Measurements from ENCODE around the gene ZBP1. TPM values are rescaled to one million over a fixed set of nuclear protein-coding genes. Genes with fewer than 3 reads are reported as not detected.

The ZBP1 gene
- total RNA-seq, 6 experiments from 2014 or later = 0.14 to 0.75 (median 0.36) TPM; not detected in 2

GRCh38 chr20:57590485-57591288, 29.5 kb downstream of the ZBP1 start:
- 93% methylated on average over 3 of the region's 18 CpGs for WGBS (ENCODE audit: insufficient coverage, low coverage, low lambda C conversion rate, missing lambda C conversion rate)
- Histone ChIP-seq H3K36me3 (no peaks in the 10 kb centered on the region), H3K4me1 (peaks cover 0 to 80% (median 39%) of the 10 kb centered on the region in 4 donors), H3K4me3 (no peak overlapping the region), H3K27ac (peak overlapping the region; percentile 61 to 98 (median 96)), H3K9me3 (no peaks in the 10 kb centered on the region), H3K27me3 (no peaks in the 10 kb centered on the region)
- DNase-seq (peak in 2 of 3 donors; percentile 18 to 50), ATAC-seq (no peak)
- intact Hi-C loops (cut with DNase I) = loop anchor here (5.0 to 10.0 kb wide), 3 partner anchors 73 to 206 kb away; no protein-coding TSS in a partner anchor
- no peak for TF ChIP-seq POLR2A (IDR thresholded peaks at IDR 0.05)
- no peak for TF ChIP-seq CTCF (IDR thresholded peaks at IDR 0.05)

GRCh38 chr20:57589728-57590484, 30.3 kb downstream of the ZBP1 start:
- ATAC-seq (peak; percentile 41 to 58 (median 52)), DNase-seq (peak; percentile 50 to 89 (median 89))
- Histone ChIP-seq H3K27ac (peak overlapping the region; percentile 61 to 98 (median 96)), H3K36me3 (no peaks in the 10 kb centered on the region), H3K27me3 (no peaks in the 10 kb centered on the region), H3K9me3 (no peaks in the 10 kb centered on the region), H3K4me1 (peaks cover 0 to 87% (median 40%) of the 10 kb centered on the region in 4 donors), H3K4me3 (no peak overlapping the region)
- TF ChIP-seq POLR2A (IDR thresholded peaks at IDR 0.05) = no peak
- TF ChIP-seq CTCF (IDR thresholded peaks at IDR 0.05) = no peak
- WGBS (ENCODE audit: insufficient coverage, low coverage, low lambda C conversion rate, missing lambda C conversion rate) = 41% methylated on average over 12 of the region's 16 CpGs
- intact Hi-C loops (cut with DNase I) = loop anchor here (5.0 to 10.0 kb wide), 4 partner anchors 63 to 205 kb away; partner anchors contain the start of gene CTCFL (in 1 of the 2)

- H3K4me3 ChIP-seq = no peak overlapping the region
- no peaks in the 10 kb centered on the region for H3K27me3 ChIP-seq
- H3K9me3 ChIP-seq = no peaks in the 10 kb centered on the region
- intact Hi-C loops (cut with DNase I) = loop anchor here in 1 of 2 donors (5.0 kb wide), 1 partner anchor 62 kb away; the partner anchor contains the start of gene CTCFL
- H3K27ac ChIP-seq = peak overlapping the region; percentile 61 to 98 (median 96)
- H3K4me1 ChIP-seq = peaks cover 0 to 86% (median 39%) of the 10 kb centered on the region in 4 donors
- H3K36me3 ChIP-seq = no peaks in the 10 kb centered on the region
- WGBS (ENCODE audit: insufficient coverage, low coverage, low lambda C conversion rate, missing lambda C conversion rate) = no CpG with 5 or more reads among the region's 6 CpGs
- TF ChIP-seq POLR2A (IDR thresholded peaks at IDR 0.05) = no peak
- TF ChIP-seq CTCF (IDR thresholded peaks at IDR 0.05) = no peak
- DNase-seq = peak in 2 of 3 donors; percentile 14 to 57
- no peak for ATAC-seq
Measured at GRCh38 chr20:57589123-57589727, 31.0 kb downstream of the ZBP1 start.

GRCh38 chr20:57588596-57588995, 31.6 kb downstream of the ZBP1 start:
- intact Hi-C loops (cut with DNase I) = loop anchor here in 1 of 2 donors (5.0 kb wide), 1 partner anchor 61 kb away; the partner anchor contains the start of gene CTCFL
- Histone ChIP-seq H3K27ac (peak overlapping the region in 2 of 3 donors; percentile 96 to 98), H3K4me3 (no peak overlapping the region), H3K27me3 (no peaks in the 10 kb centered on the region), H3K36me3 (no peaks in the 10 kb centered on the region), H3K9me3 (no peaks in the 10 kb centered on the region), H3K4me1 (peaks cover 0 to 80% (median 36%) of the 10 kb centered on the region in 4 donors)
- TF ChIP-seq POLR2A (IDR thresholded peaks at IDR 0.05) = no peak
- TF ChIP-seq CTCF (IDR thresholded peaks at IDR 0.05) = no peak
- ATAC-seq (no peak), DNase-seq (peak in 1 of 3 donors; percentile 6)
- WGBS (ENCODE audit: insufficient coverage, low coverage, low lambda C conversion rate, missing lambda C conversion rate) = 83% methylated on average over 1 of the region's 5 CpGs

Measured in right lobe of liver (tissue), 6 donors.